Adrenal gland (tissue), 5 donors: ENCODE measurements around the gene LIMK2.

Source experiments
- POLR2A ChIP-seq, 2 donors: fragments of 450-650 bp; IDR thresholded peaks; one replicate each; pipeline ENCODE4 v1.6.1; 2017; ENCODE audit warnings: antibody characterized with exemption in 2 of 2, mild to moderate bottlenecking in 2 of 2, moderate library complexity in 1 of 2
- TF ChIP-seq, protein P1 (sequence below), 6 experiments: fragments of 450-650 bp in 4 of 6; fragments of 200-600 bp in 2 of 6; sonication (generic) in 1 of 6; IDR thresholded peaks; 1 replicate in 5 of 6; 2 replicates in 1 of 6; pipeline versions ENCODE4 v1.5.1 to v1.8.0; 2016 to 2021; ENCODE audit warnings: antibody characterized with exemption in 6 of 6, mild to moderate bottlenecking in 2 of 6, moderate library complexity in 1 of 6
- donor health status: DM: no; HTN: no; CAD: no.

DNA sequence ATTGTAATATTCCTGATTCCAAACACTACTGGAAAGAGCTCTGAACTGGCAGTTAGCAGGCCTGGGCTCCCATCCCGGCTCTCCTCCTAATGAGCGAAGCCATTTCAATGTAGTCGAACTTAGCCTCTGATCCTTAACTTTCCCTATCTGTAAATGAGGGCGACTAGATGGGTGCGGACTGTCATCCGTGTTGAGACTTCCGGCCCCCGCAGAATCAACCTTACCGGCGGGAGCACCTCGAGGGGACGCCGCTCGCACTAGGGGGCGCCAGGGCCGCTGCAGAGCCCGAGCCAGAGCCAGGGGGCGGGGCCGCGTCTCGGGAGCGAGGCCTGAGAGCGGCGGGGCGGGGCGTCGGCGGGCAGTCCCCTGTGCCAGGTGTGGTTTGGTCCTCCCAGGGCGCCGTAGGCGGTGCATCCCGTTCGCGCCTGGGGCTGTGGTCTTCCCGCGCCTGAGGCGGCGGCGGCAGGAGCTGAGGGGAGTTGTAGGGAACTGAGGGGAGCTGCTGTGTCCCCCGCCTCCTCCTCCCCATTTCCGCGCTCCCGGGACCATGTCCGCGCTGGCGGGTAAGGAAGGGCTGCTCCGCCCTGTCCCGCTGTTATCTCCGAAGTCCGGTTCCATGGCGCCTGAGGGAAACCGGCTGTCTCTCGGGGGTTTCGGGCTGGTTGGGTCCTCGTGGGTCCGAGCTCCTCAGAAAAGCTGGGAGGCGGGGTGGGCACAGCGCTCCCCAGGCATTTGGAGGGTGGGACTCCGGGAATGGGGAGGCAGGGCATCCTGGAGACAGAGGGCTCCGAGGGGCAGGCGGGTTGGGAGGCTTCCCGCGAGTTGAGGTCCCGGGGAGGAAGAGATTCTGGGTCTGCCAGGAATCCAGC, at the start of gene LIMK2:
- TF ChIP-seq, protein P1, sequence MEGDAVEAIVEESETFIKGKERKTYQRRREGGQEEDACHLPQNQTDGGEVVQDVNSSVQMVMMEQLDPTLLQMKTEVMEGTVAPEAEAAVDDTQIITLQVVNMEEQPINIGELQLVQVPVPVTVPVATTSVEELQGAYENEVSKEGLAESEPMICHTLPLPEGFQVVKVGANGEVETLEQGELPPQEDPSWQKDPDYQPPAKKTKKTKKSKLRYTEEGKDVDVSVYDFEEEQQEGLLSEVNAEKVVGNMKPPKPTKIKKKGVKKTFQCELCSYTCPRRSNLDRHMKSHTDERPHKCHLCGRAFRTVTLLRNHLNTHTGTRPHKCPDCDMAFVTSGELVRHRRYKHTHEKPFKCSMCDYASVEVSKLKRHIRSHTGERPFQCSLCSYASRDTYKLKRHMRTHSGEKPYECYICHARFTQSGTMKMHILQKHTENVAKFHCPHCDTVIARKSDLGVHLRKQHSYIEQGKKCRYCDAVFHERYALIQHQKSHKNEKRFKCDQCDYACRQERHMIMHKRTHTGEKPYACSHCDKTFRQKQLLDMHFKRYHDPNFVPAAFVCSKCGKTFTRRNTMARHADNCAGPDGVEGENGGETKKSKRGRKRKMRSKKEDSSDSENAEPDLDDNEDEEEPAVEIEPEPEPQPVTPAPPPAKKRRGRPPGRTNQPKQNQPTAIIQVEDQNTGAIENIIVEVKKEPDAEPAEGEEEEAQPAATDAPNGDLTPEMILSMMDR (IDR thresholded peaks at IDR 0.05): peak; percentile 37 to 80 (median 67)
- peak; percentile 14 to 42 for TF ChIP-seq POLR2A (IDR thresholded peaks at IDR 0.05)
